HL-60 (cell line): Measurements from ENCODE around the gene ZNF618.

ENCODE experiments used
- CTCF ChIP-seq: IDR thresholded peaks from one replicate; pipeline ENCODE4 v1.5.1; 2011; ENCODE audit warnings: low read length, control low read depth, inconsistent platforms; ENCODE audit not compliant: insufficient read depth
- POLR2AphosphoS5 ChIP-seq: IDR thresholded peaks from 2 replicates; pipeline ENCODE4 v1.6.1; 2012; ENCODE audit warnings: low read depth

- no peak for TF ChIP-seq CTCF
- TF ChIP-seq POLR2AphosphoS5: no peak
These were observed 149.7 kb downstream of the ZNF618 start for GRCh38 chr9:114025760-114026159.
